K562 (cell line): ENCODE data around the gene HEMK1. TPM values are rescaled to one million over a fixed set of nuclear protein-coding genes. Genes with fewer than 3 reads are reported as not detected.

Experiments used
- ATAC-seq: fragments of 200-7000 bp; cut with Tn5 transposase; 3 replicates; pipeline ENCODE4 v1.9.1; 2020; ENCODE audit warnings: moderate library complexity
- BruUV-seq: library from RNA; stranded (reverse); fragments of 400-500 nt; replicated peaks from 2 replicates; lab custom pipeline; 2021; lab: Mats Ljungman, UMichigan
- CTCF ChIA-PET: fragments of 300-600 bp; formaldehyde crosslinking; extraction: SDS; loops from one replicate; lab custom pipeline; 2021; ENCODE audit warnings: low intra/inter-chr PET ratio; lab: Yijun Ruan, JAX
- POLR2A ChIA-PET: fragments of 300-600, 350-650 bp; sonication (Branson Sonifier 250); formaldehyde crosslinking; extraction: SDS; loops from one replicate; lab custom pipeline; 2021; ENCODE audit warnings: antibody characterized with exemption, inconsistent platforms; lab: Yijun Ruan, JAX
- DNase-seq, 4 experiments: peaks; one replicate each; pipeline versions ENCODE4 v3.0.0 to v3.0.0-alpha.2; 2011 to 2018; ENCODE audit warnings: low spot score in 3 of 4, mixed read lengths in 3 of 4; ENCODE audit errors: extremely low read depth in 1 of 4
- FAIRE-seq: peaks from 2 replicates; lab custom pipeline; 2011; peaks lifted over from hg19 to GRCh38; lab: Jason Lieb, UNC
- H2AFZ ChIP-seq: 2 replicates; pipeline ENCODE4 v1.6.0; 2011; ENCODE audit warnings: low read depth, low read length, control low read depth, inconsistent platforms
- H3K27ac ChIP-seq: fragments of 200-600 bp; 3 replicates; pipeline ENCODE4 v1.8.0; 2011; ENCODE audit warnings: low read depth, mild to moderate bottlenecking, control low read depth, inconsistent platforms, low read length, moderate library complexity, mixed read lengths; ENCODE audit errors: extremely low read depth
- H3K27me3 ChIP-seq, 2 experiments: fragments of 300-600 bp in 1 of 2; 2 replicates in 1 of 2; 3 replicates in 1 of 2; pipeline versions ENCODE4 v1.6.0 to v1.8.0; 2011; ENCODE audit warnings: inconsistent platforms in 2 of 2, low read length in 2 of 2, mild to moderate bottlenecking in 1 of 2, mixed read lengths in 1 of 2, moderate library complexity in 1 of 2; ENCODE audit not compliant: control insufficient read depth in 2 of 2, insufficient read depth in 2 of 2
- H3K36me3 ChIP-seq: fragments of 300-600 bp; 3 replicates; pipeline ENCODE4 v1.8.0; 2011; ENCODE audit warnings: mild to moderate bottlenecking, low read length, inconsistent platforms; ENCODE audit not compliant: control insufficient read depth, insufficient read depth
- H3K4me1 ChIP-seq, 2 experiments: fragments of 200-600 bp in 1 of 2; replicated peaks in 1 of 2; 2 replicates in 1 of 2; 3 replicates in 1 of 2; pipeline versions ENCODE4 v1.5.1 to v1.8.0; 2011; ENCODE audit warnings: inconsistent platforms in 2 of 2, low read length in 2 of 2, mild to moderate bottlenecking in 1 of 2, mixed read lengths in 1 of 2, moderate library complexity in 1 of 2; ENCODE audit not compliant: control insufficient read depth in 2 of 2, insufficient read depth in 2 of 2
- H3K4me2 ChIP-seq: 2 replicates; pipeline ENCODE4 v1.6.1; 2011; ENCODE audit warnings: low read length, control low read depth, inconsistent platforms, mixed read lengths; ENCODE audit not compliant: insufficient read depth
- H3K4me3 ChIP-seq: fragments of 200-600 bp; sonication (generic), shearing (Covaris generic); 2 replicates; pipeline ENCODE4 v1.5.1; 2016; ENCODE audit warnings: control low read depth, inconsistent platforms
- H3K79me2 ChIP-seq: fragments of 200-600 bp; 3 replicates; pipeline ENCODE4 v1.8.0; 2011; ENCODE audit warnings: low read length, inconsistent platforms; ENCODE audit not compliant: control insufficient read depth, insufficient read depth
- H3K9ac ChIP-seq, 2 experiments: 2 replicates each; pipeline versions ENCODE4 v1.6.0 to v1.6.1; 2011; ENCODE audit warnings: low read depth in 2 of 2, low read length in 2 of 2, control low read depth in 1 of 2, inconsistent platforms in 1 of 2, mild to moderate bottlenecking in 1 of 2, mixed read lengths in 1 of 2; ENCODE audit not compliant: insufficient read depth in 1 of 2
- H3K9me1 ChIP-seq: one replicate; pipeline ENCODE4 v1.6.0; 2011; ENCODE audit warnings: inconsistent platforms, mild to moderate bottlenecking, low read length, moderate library complexity; ENCODE audit not compliant: control insufficient read depth, insufficient read depth
- H3K9me3 ChIP-seq: replicated peaks from 2 replicates; pipeline ENCODE4 v1.5.1; 2011; ENCODE audit warnings: low read depth, low read length, inconsistent platforms; ENCODE audit not compliant: control insufficient read depth, insufficient read depth
- H4K20me1 ChIP-seq: replicated peaks from 2 replicates; pipeline ENCODE4 v1.6.1; 2011; ENCODE audit warnings: low read length, inconsistent platforms, mixed read lengths; ENCODE audit not compliant: control insufficient read depth, insufficient read depth
- HLTF ChIP-seq: fragments of 450-650 bp; IDR thresholded peaks from 2 replicates; pipeline ENCODE4 v1.6.1; 2016
- ILF3 ChIP-seq: fragments of 450-650 bp; IDR thresholded peaks from 2 replicates; pipeline ENCODE4 v1.6.1; 2018; ENCODE audit warnings: antibody characterized with exemption, mild to moderate bottlenecking, moderate library complexity, borderline replicate concordance
- ZBTB7A ChIP-seq: IDR thresholded peaks from 2 replicates; pipeline ENCODE4 v1.6.1; 2011; ENCODE audit warnings: low read depth, mild to moderate bottlenecking, low read length, moderate library complexity, borderline replicate concordance; ENCODE audit not compliant: control insufficient read depth
- ZNF384 ChIP-seq: IDR thresholded peaks from 2 replicates; pipeline ENCODE4 v1.6.1; 2012; ENCODE audit warnings: low read depth, low read length, improper control_type of control experiment
- ZNF408 ChIP-seq: fragments of 250-450 bp; sonication (Bioruptor Pico); IDR thresholded peaks from 2 replicates; pipeline ENCODE4 v1.4.0; 2020; ENCODE audit warnings: low read depth, mild to moderate bottlenecking, moderate library complexity
- WGBS: fragments of 100-300 bp; shearing (Covaris generic); methylation state at CpG from one replicate; pipeline ENCODE4 v1.1.6; 2016; ENCODE audit warnings: low coverage, mixed read lengths; ENCODE audit not compliant: insufficient coverage; ENCODE audit errors: missing lambda C conversion rate; 5-methylcytosine and 5-hydroxymethylcytosine counted together
- in situ Hi-C: fragments of 300-500 bp; cut with MboI; formaldehyde crosslinking; loops from 4 replicates; pipeline ENCODE4 v1.15.0; 2018; ENCODE audit warnings: inconsistent platforms, mixed read lengths
- intact Hi-C: fragments of 100-400 bp; cut with micrococcal nuclease; formaldehyde crosslinking; loops from 2 replicates; pipeline ENCODE4 v1.14.2; 2022
- polyA plus RNA-seq, 8 experiments: library from polyadenylated mRNA; depleted of rRNA in 4 of 8; stranded (reverse) in 5 of 8; unstranded in 3 of 8; fragments of >200 nt; fragmentation: Nextera tagmentation in 2 of 8; fragmentation: Illumina TruSeq in 1 of 8; extraction: Ambion mirVana in 2 of 8; extraction: Trizol in 1 of 8; gene quantifications; 2 replicates each; pipeline versions ENCODE4 v1.2.1 to v1.2.3, GENCODE V29; 2011 to 2014; ENCODE audit warnings: inconsistent platforms in 1 of 8, missing spikeins in 1 of 8
- total RNA-seq, 7 experiments: library from RNA; depleted of rRNA in 6 of 7; stranded (reverse); fragments of >200 nt in 6 of 7; fragmentation: Illumina TruSeq in 2 of 7; extraction: Trizol in 2 of 7; gene quantifications; 2 replicates each; pipeline versions ENCODE4 v1.2.1 to v1.2.3, GENCODE V29; 2011 to 2021; ENCODE audit warnings: low replicate concordance in 1 of 7

Gene HEMK1
- total and polyA plus RNA-seq, 9 of the 15 experiments (the other 6 are each of a cell fraction or from before 2014, with no cell fraction given) = 2.0 to 16.8 (median 11.4) TPM

GRCh38 chr3:50570508-50571279 is 1.4 kb downstream of the HEMK1 start:
- no peaks in the 10 kb centered on the region for H3K27me3 ChIP-seq
- no peak for DNase-seq
- FAIRE-seq = peak; percentile 19
- ChIA-PET CTCF (interaction anchor here (0.7 to 5.6 kb wide), 2 partner anchors 39 to 44 kb away, joined by 3 to 56 read pairs; partner anchors contain the start of genes CISH and MAPKAPK3), POLR2A (interaction anchor here (0.5 to 2.2 kb wide), 11 partner anchors 10 to 41 kb away, joined by 3 to 12 read pairs (median 4); partner anchors contain the start of gene CISH)
- intact Hi-C loops (no loop called here), in situ Hi-C loops (loop anchor here (5.0 kb wide), 1 partner anchor 87 kb away; no protein-coding TSS in a partner anchor)
- TF ChIP-seq ZNF408 (CRISPR knock-in tag) (no peak), ZNF384 (no peak), ILF3 (no peak), HLTF (no peak), ZBTB7A (no peak)
- peaks cover 15% of the 10 kb centered on the region for H3K79me2 ChIP-seq
- H3K4me1 ChIP-seq = peaks cover 46 to 47% of the 10 kb centered on the region in 2 experiments; a peak in 4 of 5 replicates
- no peaks in the 10 kb centered on the region for H3K9me1 ChIP-seq
- H2AFZ ChIP-seq = no peak overlapping the region
- H3K9me3 ChIP-seq = no peaks in the 10 kb centered on the region
- H3K4me3 ChIP-seq = peak overlapping the region; percentile 90
- ATAC-seq = no peak
- no TSS peak for BruUV-seq
- peak overlapping the region; percentile 92 for H3K4me2 ChIP-seq
- peak overlapping the region in 1 of 2 experiments; percentile 91; a peak in 2 of 4 replicates for H3K9ac ChIP-seq
- no peak overlapping the region for H3K27ac ChIP-seq
- WGBS = 69% methylated on average over 5 of the region's 5 CpGs
- H3K36me3 ChIP-seq = peaks cover 24% of the 10 kb centered on the region; the same call in 2 of the 3 replicates
- no peaks in the 10 kb centered on the region for H4K20me1 ChIP-seq
